Calu3 (cell line): ENCODE results near the gene ACOT6. TPM values are rescaled to one million over a fixed set of nuclear protein-coding genes. Genes with fewer than 3 reads are reported as not detected.
"Not testable (repeated sequence)": the region's sequence is repeated elsewhere in the genome, so short reads cannot be mapped to it uniquely, and the experiment has no call there.

Experiments
- Bru-seq: library from RNA; stranded (reverse); fragments of 400-500 nt; gene quantifications from one replicate; lab custom pipeline; 2021; lab: Mats Ljungman, UMichigan
- BruChase-seq, 2 experiments: library from RNA; stranded (reverse); fragments of 400-500 nt; gene quantifications; one replicate each; lab custom pipeline; 2021; lab: Mats Ljungman, UMichigan
- BruUV-seq: library from RNA; stranded (reverse); fragments of 400-500 nt; replicated peaks from 2 replicates; lab custom pipeline; 2021; lab: Mats Ljungman, UMichigan
- CTCF ChIA-PET: fragments of 300-600 bp; sonication (Branson Sonifier 250); formaldehyde crosslinking; loops from one replicate; lab custom pipeline; 2022; ENCODE audit warnings: antibody characterized with exemption; lab: Charles Lee
- DNase-seq: peaks from one replicate; pipeline ENCODE4 v3.0.0; 2022
- H3K27ac Mint-ChIP-seq: one replicate; pipeline ENCODE4 v1.8.0; 2022; ENCODE audit warnings: mixed read lengths; ENCODE audit not compliant: unreplicated experiment
- H3K27me3 Mint-ChIP-seq: one replicate; pipeline ENCODE4 v1.8.0; 2022; ENCODE audit warnings: mixed read lengths; ENCODE audit not compliant: unreplicated experiment
- H3K36me3 Mint-ChIP-seq: one replicate; pipeline ENCODE4 v1.8.0; 2022; ENCODE audit warnings: mild to moderate bottlenecking, moderate library complexity, mixed read lengths; ENCODE audit not compliant: insufficient read depth, unreplicated experiment
- H3K4me1 Mint-ChIP-seq: one replicate; pipeline ENCODE4 v1.8.0; 2022; ENCODE audit warnings: mild to moderate bottlenecking, low read depth, mixed read lengths; ENCODE audit not compliant: unreplicated experiment
- H3K4me3 Mint-ChIP-seq: one replicate; pipeline ENCODE4 v1.8.0; 2022; ENCODE audit warnings: mild to moderate bottlenecking, low read depth, moderate library complexity, mixed read lengths; ENCODE audit not compliant: unreplicated experiment
- H3K9me3 Mint-ChIP-seq: one replicate; pipeline ENCODE4 v1.8.0; 2022; ENCODE audit warnings: low read depth, mixed read lengths; ENCODE audit not compliant: unreplicated experiment
- intact Hi-C: fragments of 100-400 bp; cut with micrococcal nuclease; formaldehyde crosslinking; loops from one replicate; pipeline ENCODE4 v1.10.0; 2022; ENCODE audit not compliant: unreplicated experiment
- long read RNA-seq: library from polyadenylated mRNA; stranded (forward); transcript quantifications from one replicate; pipeline ENCODE4 v2.0.0, GENCODE V29; 2022
- total RNA-seq: library from RNA; stranded (reverse); gene quantifications from 2 replicates; pipeline ENCODE4 v1.2.3, GENCODE V29; 2022
- TF ChIP-seq, protein P1 (sequence below): fragments of 200-600 bp; IDR thresholded peaks from one replicate; pipeline ENCODE4 v1.8.0; 2022; ENCODE audit warnings: antibody characterized with exemption; ENCODE audit not compliant: unreplicated experiment

The ACOT6 gene, protein sequence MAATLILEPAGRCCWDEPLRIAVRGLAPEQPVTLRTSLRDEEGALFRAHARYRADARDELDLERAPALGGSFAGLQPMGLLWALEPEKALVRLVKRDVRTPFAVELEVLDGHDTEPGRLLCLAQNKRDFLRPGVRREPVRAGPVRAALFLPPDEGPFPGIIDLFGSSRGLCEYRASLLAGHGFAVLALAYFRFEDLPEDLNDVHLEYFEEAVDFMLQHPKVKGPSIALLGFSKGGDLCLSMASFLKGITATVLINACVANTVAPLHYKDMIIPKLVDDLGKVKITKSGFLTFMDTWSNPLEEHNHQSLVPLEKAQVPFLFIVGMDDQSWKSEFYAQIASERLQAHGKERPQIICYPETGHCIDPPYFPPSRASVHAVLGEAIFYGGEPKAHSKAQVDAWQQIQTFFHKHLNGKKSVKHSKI
- not detected in 2 replicates for total RNA-seq
- Bru-seq, nascent RNA, result percentile 12 among the genes with signal in this experiment
- not detected for BruChase-seq, experiment 1, labeled RNA remaining after a 6-hour chase
- BruChase-seq, experiment 2, labeled RNA remaining after a 2-hour chase, result percentile 9 among the genes with signal in this experiment
- long read RNA-seq, result 0 reads

- no TSS peak for BruUV-seq
- Mint-ChIP-seq H3K4me1 (no peaks in the 10 kb centered on the region), H3K27me3 (no peaks in the 10 kb centered on the region), H3K4me3 (peak within 1 kb of the TSS; percentile 70), H3K36me3 (peaks cover 18% of the 10 kb centered on the region), H3K27ac (no peak within 1 kb of the TSS), H3K9me3 (no peaks in the 10 kb centered on the region)
- intact Hi-C loops, result no loop called here
- CTCF ChIA-PET, result interaction anchor here (0.9 to 1.1 kb wide), 3 partner anchors 10 to 104 kb away, joined by 3 to 4 read pairs (median 3); no protein-coding TSS in a partner anchor
- TF ChIP-seq, protein P1, sequence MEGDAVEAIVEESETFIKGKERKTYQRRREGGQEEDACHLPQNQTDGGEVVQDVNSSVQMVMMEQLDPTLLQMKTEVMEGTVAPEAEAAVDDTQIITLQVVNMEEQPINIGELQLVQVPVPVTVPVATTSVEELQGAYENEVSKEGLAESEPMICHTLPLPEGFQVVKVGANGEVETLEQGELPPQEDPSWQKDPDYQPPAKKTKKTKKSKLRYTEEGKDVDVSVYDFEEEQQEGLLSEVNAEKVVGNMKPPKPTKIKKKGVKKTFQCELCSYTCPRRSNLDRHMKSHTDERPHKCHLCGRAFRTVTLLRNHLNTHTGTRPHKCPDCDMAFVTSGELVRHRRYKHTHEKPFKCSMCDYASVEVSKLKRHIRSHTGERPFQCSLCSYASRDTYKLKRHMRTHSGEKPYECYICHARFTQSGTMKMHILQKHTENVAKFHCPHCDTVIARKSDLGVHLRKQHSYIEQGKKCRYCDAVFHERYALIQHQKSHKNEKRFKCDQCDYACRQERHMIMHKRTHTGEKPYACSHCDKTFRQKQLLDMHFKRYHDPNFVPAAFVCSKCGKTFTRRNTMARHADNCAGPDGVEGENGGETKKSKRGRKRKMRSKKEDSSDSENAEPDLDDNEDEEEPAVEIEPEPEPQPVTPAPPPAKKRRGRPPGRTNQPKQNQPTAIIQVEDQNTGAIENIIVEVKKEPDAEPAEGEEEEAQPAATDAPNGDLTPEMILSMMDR, result no peak
- peak; percentile 77 for DNase-seq
These were observed at the start of gene ACOT6 for GRCh38 chr14:73612339-73613045. Gene ACOT6, plus strand, starts transcription at chr14:73612517. Its CDS starts 55 bp downstream, at chr14:73612572.

- not testable (repeated sequence) for H3K27ac Mint-ChIP-seq, H3K4me3 Mint-ChIP-seq, DNase-seq
These were observed 49.6 kb upstream of the ACOT6 start for GRCh38 chr14:73562696-73563095.

DNA sequence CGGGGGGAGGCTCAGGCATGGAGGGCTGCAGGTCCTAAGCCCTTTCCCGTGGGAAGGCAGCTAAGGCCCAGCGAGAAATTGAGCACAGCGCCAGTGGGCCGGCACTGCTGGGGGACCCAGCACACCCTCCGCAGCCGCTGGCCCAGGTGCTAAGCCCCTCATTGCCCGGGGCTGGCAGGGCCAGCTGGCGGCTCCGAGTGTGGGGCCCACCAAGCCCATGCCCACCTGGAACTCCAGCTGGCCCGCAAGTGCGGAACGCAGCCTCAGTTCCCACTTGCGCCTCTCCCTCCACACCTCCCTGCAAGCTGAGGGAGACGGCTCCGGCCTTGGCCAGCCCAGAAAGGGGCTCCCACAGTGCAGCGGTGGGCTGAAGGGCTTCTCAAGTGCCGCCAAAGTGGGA is 45.9 kb upstream of the ACOT6 start:
- H3K4me3 Mint-ChIP-seq, DNase-seq, intact Hi-C loops, BruUV-seq, H3K27ac Mint-ChIP-seq, H3K27me3 Mint-ChIP-seq, H3K9me3 Mint-ChIP-seq: not testable (repeated sequence)
- Mint-ChIP-seq H3K4me1 (peaks cover 12% of the 10 kb centered on the region), H3K36me3 (peaks cover 26% of the 10 kb centered on the region)
- CTCF ChIA-PET, result interaction anchor here (0.6 kb wide), 1 partner anchor 39 kb away, joined by 6 read pairs; no protein-coding TSS in a partner anchor

More at GRCh38 chr14:73562696-73563095, 49.6 kb upstream of the ACOT6 start:
- CTCF ChIA-PET, H3K9me3 Mint-ChIP-seq, BruUV-seq, intact Hi-C loops, H3K36me3 Mint-ChIP-seq, H3K27me3 Mint-ChIP-seq: not testable (repeated sequence)
- H3K4me1 Mint-ChIP-seq, result peaks cover 10% of the 10 kb centered on the region

GRCh38 chr14:73566935-73567334 is 45.4 kb upstream of the ACOT6 start:
- H3K4me3 Mint-ChIP-seq, result peak overlapping the region; percentile 86
- intact Hi-C loops, H3K27ac Mint-ChIP-seq, DNase-seq, H3K27me3 Mint-ChIP-seq, BruUV-seq, H3K9me3 Mint-ChIP-seq: not testable (repeated sequence)
- H3K36me3 Mint-ChIP-seq, result peaks cover 26% of the 10 kb centered on the region
- CTCF ChIA-PET, result interaction anchor here (0.6 kb wide), 1 partner anchor 39 kb away, joined by 6 read pairs; no protein-coding TSS in a partner anchor
- peaks cover 12% of the 10 kb centered on the region for H3K4me1 Mint-ChIP-seq

- intact Hi-C loops, result no loop called here
- Mint-ChIP-seq H3K9me3 (peaks cover 4% of the 10 kb centered on the region), H3K27me3 (no peaks in the 10 kb centered on the region), H3K4me3 (peak overlapping the region; percentile 86), H3K27ac (no peak overlapping the region), H3K4me1 (peaks cover 12% of the 10 kb centered on the region), H3K36me3 (peaks cover 26% of the 10 kb centered on the region)
- CTCF ChIA-PET, result no interaction called here
- no peak for DNase-seq
- no TSS peak for BruUV-seq
- TF ChIP-seq, protein P1, result no peak
These were observed 45.0 kb upstream of the ACOT6 start for GRCh38 chr14:73567358-73567757.
